VCaP (cell line): Measurements from ENCODE around the gene DSG4.

ENCODE experiments used
- H3K27ac ChIP-seq: fragments of 450-650 bp; 2 replicates; pipeline ENCODE4 v1.5.1; 2017
- TF ChIP-seq, protein P1 (sequence below): fragments of 450-650 bp; conservative IDR thresholded peaks from 2 replicates; pipeline ENCODE4 v1.5.1; 2017; ENCODE audit warnings: mild to moderate bottlenecking, moderate library complexity

Gene DSG4

DNA sequence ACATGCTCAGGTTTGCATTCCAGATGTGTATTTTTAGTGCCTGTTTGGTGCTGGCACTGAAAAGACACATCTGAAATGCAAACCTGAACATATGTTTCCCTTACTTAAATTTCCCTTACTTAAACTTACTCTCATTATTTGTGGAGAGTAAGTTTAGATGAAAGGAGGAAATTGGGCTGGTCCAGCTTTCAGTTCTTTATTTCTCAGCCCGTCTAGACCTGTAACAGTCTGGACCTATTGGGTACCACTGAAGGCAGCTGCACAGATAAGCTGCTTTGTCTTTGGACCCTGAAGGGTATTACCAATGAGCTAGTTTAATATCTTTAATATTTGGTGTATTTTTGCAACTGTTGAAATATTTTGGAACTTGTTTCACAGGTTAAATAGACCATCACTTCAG, 54.0 kb downstream of the DSG4 start:
- H3K27ac ChIP-seq: no peak overlapping the region
- TF ChIP-seq, protein P1, sequence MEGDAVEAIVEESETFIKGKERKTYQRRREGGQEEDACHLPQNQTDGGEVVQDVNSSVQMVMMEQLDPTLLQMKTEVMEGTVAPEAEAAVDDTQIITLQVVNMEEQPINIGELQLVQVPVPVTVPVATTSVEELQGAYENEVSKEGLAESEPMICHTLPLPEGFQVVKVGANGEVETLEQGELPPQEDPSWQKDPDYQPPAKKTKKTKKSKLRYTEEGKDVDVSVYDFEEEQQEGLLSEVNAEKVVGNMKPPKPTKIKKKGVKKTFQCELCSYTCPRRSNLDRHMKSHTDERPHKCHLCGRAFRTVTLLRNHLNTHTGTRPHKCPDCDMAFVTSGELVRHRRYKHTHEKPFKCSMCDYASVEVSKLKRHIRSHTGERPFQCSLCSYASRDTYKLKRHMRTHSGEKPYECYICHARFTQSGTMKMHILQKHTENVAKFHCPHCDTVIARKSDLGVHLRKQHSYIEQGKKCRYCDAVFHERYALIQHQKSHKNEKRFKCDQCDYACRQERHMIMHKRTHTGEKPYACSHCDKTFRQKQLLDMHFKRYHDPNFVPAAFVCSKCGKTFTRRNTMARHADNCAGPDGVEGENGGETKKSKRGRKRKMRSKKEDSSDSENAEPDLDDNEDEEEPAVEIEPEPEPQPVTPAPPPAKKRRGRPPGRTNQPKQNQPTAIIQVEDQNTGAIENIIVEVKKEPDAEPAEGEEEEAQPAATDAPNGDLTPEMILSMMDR: no peak

DNA sequence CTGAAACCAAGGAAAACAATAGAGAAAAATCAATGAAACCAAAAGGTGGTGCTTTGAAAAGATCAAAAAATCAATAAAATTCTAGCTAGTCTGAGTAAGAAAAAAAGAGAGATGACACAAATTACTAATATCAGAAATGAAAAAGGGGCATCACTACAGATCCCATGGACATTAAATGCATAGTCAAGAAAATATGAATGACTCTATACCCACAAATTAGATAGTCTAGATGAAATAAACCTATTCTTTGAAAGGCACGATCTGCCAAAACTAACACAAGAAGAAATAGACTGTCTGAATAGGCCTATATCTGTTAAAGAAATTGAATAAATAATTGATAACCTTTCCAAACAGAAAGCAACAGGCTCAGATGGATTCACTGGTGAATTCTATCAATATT, 55.7 kb downstream of the DSG4 start:
- H3K27ac ChIP-seq: no peak overlapping the region
- TF ChIP-seq, protein P1: no peak

DNA sequence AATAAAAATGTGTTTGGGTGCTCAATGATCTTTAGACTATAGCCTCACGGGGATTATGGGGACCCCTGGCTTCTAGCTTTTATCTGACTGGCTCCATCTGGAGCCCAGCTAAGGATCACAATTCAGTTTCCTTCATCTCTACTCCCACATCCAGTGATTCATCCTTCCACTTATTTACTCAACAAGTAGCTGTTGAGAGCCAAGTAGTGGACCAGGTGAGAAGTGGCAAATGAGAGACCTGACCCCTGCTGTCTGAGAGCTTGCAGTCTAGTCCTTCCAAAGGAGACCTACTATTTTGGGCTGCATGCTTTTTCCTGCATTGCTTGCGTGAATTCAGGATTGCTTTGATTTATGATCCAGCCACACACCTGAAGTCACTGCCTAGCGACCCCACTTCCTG, 60.2 kb downstream of the DSG4 start:
- TF ChIP-seq, protein P1: no peak
- no peak overlapping the region for H3K27ac ChIP-seq

DNA sequence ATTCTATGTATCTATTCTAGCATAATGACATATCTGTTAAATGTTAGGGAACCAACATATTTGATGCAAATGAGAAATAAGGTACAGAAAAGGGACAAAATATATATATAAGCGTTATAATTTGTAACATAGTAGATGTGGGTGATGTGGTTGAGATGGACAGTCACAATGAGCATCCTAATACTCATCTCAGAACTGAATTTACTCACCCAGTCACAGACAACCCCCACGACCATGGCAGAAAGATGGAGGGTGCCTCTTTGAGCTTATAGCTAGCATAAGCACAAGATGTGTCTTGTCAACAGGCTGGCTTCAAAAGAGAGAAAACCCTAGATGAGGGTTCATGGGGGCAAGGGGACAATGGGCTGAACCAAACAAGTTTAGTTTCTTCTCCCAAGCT, 61.8 kb downstream of the DSG4 start:
- TF ChIP-seq, protein P1: no peak

DNA sequence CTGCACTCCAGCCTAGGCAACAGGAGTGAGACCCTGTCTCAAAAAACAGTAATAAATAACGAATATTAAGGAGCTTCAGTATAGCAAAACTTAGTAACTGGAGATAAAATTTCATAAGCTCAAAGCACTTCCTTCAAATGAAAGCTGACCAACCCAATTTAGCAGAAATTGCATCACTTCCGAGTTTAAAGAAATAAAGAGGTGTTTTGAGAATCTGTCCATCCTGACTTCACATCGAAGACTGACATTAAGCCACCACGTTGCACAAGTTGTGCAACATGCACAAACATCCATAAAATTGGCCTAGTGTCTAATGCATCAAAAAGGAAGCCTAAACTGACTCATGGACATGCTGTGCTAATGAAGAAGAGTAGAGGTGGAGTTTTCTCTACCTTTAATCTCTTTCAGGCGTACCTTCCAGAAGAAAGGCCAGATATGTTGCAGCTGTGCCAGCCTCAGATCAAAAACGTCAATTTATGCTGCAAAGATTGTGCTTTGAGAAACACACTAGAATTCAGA, 63.3 kb downstream of the DSG4 start:
- H3K27ac ChIP-seq: no peak overlapping the region
- TF ChIP-seq, protein P1: no peak

More for the DNA sequence above, 61.8 kb downstream of the DSG4 start:
- H3K27ac ChIP-seq: no peak overlapping the region

DNA sequence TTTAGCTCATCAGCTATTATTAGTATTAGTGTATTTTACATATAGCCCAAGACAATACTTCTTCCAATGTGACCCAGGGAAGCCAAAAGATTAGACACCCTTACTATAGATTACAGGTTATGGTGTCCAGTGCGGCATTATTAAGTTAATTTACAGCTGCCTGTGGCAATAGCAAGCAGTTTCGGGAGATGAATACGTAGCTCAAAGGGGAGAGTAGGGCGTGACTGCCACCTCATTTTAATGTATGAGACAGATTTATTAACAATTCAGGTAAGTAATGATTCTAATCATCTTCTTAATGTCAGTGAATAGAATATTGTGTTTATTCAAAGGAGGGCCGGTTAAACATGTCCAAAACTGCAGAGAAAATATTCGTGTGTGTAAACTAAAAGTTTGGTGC, 64.2 kb downstream of the DSG4 start:
- TF ChIP-seq, protein P1: no peak
- H3K27ac ChIP-seq: no peak overlapping the region

DNA sequence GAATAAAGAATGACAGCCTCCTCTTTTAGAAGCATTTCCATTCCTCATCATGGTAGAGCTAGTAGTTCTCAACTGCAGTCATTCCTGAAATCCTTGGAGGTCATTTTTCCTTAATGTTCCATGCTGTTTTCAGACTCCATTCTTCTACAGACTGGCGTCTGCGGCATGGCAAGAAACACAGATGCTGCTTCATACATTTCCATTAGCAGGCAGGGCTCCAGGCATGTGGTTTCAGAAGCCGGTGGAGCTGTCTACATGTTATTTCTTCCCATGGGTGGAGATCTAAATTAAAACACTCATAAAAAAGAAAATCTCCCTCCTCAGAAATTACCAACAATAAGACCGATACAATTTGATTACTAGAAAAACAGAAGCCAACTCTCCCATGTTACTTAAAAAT, 64.9 kb downstream of the DSG4 start:
- no peak overlapping the region for H3K27ac ChIP-seq
- TF ChIP-seq, protein P1: no peak
